GM19240 (cell line): ENCODE data around the gene RMRP.
A peak's percentile ranks its signal among the peaks of the same experiment; 100 is the strongest.

Experiments
- DNase-seq: peaks from one replicate; pipeline ENCODE4 v3.0.0; 2011; ENCODE audit warnings: low spot score; ENCODE audit not compliant: insufficient read length

RMRP gene

DNA sequence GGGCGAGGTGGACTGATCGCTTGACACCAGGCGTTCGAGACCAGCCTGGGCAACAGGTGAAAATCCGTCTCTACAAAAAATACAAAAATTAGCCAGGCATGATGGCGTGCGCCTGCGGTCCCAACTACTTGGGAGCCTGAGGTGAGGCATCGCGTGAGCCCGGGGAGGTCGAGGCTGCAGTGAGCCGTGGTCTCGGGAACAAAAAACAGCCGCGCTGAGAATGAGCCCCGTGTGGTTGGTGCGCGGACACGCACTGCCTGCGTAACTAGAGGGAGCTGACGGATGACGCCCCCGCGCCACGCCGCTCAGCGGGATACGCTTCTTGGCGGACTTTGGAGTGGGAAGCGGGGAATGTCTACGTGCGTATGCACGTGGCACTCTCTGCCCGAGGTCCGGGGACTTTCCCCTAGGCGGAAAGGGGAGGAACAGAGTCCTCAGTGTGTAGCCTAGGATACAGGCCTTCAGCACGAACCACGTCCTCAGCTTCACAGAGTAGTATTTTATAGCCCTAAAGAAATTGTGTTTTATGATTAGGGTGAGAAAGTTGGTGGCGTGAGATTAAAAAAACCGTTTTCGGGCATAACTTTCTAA, at the start of gene RMRP:
Gene RMRP, minus strand, starts transcription at position 474 of the 591 bp plus-strand sequence.
- DNase-seq = peak; percentile 85

DNA sequence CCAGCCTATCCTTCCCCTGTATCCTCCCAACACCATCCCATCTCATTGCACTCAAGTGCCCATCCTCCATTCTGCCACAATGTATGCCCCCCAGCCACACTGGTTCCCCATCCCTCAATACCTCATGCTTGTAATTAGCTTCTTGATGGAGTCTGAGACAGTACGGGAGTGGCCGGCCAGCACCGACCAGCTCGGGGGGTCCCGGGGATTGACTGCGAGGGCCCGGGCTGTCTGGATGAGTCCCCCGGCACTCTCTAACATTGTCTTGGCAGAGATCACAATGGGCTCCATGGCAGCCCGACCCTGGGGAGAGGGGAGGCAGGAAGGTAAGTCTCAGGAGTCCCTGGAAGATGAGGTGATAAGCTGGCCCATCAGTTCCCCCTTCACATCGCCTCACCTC, 49.1 kb upstream of the RMRP start:
- no peak for DNase-seq

DNA sequence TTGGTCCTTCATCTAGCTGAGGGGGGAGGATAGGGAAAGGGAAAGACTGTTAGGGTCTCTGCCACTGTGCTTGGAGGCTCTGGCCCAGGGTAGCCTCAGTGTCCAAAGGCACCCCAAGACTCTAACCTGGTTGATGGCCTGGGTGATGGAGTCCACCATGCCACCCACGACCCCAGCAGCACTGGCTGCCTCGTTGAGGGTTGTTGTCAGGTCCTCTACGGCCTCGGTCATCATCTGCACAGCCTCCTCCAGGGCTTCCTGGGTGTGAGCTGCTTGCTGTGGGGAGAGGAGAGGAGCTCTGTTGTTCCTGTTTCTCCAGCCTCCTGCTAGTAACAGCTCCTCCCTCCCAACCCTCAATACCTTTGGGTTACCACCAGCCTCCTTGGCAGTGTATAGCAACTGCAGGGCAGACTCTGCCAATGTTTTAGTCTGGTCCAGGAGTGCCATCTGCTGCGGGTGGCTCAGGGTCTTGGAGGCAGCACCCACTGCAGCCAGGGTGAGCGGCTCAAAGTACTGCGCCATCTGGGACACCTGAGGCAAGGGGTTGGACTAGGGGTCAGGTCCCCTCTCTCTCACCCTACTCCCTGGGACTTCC, 48.1 kb upstream of the RMRP start:
- no peak for DNase-seq

DNA sequence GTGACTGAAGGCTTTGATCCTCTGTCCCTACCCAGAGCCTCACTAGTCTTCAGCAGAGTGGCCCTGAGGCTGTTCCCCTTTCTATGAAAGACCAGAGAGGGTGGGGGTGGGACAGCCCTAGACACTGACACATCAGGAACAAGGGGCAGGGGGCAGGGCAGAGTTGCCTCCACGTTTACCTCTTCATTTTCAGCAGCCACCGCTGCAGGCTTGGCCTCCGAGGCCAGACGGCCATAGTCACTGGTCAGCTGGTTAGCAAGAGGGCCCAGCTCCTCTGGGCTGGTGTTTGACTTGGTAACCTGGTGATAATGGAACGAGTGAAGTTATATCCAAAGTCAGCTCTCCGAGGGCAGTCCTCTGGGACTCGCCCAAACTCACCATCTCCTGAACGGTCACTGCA, 47.6 kb upstream of the RMRP start:
- DNase-seq = no peak

DNA sequence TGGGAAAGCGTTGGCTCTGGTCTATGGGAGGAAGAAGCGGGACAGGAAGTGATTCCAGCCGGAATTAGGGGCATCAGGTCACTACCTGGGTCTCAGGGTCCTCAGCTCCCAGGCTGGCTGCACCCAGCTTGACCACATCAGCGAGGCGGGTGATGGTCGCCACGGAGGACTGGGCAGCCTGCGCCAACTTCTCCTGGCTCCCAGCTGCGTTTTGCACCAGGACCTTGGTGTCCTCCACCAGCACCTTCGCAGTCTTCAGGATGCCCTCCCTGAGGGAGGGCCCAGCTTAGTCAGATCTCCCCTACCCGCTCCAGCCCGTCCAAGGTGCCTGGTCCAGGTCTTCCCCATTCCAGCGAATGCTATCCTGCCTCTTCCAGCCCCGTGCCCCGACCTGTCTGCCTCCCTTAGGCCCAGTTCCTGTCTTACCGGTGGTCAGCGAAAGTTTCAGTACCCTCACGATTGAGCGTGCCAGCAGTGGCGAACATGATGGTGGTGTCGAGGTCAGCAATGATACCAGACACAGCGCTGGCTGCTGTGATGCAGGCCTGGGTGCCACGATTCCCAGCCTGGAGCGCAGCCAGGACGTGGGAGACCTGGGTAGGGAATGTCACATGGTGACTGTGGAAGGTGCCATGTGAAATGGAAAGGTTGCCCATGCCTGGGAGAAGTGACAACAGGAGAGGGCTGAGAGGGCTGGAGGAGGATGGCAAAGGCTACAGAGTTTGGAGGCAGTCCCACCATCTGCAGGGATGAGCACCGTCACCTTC, 46.3 kb upstream of the RMRP start:
- no peak for DNase-seq

DNA sequence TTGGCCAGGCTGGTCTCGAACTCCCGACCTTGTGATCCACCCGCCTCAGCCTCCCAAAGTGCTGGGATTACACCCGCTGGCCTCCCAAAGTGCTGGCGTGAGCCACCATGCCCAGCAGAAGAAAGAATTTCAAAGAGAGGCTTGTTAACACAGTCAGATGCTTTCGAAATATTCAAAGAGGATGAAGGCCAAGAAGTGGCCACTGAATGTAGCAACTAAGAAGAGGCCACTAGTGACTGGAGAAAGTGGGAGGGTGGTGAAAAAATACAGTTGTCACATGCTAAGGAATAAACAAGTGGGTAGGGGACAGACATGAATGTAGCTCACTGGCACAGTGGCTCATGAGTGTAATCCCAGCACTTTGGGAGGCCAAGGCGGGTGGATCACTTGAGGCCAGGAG, 44.9 kb upstream of the RMRP start:
- DNase-seq = no peak

DNA sequence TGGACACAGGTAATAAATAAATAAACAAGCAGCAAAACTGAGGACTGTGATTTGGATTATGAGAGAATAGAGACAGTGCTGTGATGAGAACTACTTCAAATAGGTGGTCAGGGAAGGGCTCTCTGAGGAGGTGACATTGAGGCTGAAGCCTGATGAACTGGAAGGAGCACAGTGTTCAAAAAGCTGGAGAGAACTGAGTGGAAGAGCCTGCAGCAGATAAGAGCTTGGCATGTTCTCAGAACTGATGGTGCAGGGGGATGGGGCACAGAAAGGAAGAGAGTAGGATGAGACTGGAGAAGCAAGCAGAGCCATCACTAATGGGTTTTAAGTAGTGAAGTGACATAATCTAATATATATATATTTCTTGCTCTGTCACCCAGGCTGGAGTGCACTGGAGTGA, 43.1 kb upstream of the RMRP start:
- no peak for DNase-seq

DNA sequence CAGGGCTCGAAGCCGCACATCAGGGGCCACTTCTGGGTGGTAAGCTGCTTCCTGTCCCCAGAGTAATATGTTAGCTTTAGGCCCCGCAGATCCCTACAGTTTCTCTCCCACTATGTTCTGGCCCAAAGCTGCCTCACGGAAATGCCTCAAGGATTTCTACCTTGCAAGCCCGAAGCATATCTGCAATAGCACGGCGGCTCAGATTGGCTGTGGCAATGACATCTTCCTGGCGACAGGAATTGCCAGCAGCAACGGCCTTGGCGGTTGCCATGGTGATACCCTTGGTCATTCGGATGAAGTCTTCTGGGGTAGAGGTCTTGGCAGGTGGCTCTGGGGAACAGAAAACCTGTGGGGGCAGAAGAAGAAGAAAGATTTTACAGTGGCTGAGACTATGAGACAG, 42.2 kb upstream of the RMRP start:
- DNase-seq = no peak

DNA sequence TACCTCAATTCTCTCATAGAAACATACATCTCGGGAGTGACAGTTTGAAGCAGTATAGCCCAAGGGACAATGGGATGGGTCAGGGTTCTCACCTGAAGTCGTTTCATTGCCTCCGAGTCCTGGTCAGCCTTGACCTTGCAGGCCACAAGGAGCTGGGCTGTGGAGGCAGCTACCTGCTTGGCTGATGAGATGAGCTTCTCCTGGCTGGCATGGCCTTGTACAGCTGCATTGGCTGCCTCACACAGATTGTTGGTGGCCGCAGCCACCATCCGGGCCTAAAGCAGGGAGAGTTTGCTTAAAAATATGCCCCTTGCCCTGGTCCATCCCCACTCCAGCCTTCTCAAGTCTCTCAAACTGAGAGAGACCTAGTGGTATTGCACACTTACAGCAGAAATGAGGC, 40.4 kb upstream of the RMRP start:
- no peak for DNase-seq

DNA sequence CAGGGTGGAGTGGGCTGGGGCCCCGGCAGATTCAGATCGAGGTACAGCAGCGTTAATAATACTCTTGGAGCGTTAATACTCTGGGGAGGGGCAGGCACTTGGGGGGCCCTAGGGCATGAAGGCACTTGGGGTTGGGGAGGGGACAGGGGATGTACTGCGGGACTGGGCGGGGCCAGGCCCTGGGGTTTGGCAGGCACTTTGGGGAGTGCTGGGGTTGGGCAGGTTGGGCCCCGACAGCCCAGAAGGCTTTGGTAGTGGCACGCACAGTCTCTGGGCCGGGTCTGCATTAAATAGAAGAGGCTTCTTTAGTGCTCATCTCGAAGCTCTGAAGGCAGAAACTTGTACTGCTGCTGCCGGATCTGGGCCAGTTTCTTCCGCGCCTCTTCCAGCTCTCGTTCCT, 39.7 kb upstream of the RMRP start:
- no peak for DNase-seq

DNA sequence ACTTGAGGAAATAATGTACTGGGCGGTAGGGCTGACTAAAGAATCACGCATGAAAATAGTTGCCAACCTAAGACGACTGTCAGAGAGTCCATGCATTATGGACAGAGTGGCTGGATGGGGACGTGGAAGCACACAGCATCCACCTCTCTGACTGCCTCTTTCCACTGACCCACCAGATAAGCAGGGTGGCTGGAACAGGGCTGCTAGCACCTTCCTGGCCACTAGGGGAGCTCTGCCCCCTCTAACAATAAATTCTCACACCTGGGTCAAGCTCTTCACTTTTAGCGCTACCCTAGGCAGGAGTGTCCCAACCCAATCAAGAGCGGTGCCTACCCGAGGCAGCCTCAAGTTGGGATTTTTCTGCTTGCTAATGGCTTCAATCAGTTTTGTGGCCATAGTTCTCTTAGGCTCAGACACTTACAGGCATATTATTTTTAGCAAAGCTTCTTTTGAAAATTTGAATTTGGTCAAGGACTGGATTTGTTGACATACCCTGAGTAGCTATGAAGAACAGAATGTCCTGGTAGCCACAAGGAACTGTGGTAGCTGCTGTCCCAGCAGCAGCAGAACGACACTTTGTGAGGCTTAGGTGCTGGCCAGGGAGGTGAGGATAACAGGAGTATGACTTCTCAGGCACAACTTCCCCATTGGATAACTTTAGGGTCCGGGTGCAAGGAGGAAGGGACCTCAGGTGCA, 38.8 kb upstream of the RMRP start:
- peak; percentile 84 for DNase-seq

DNA sequence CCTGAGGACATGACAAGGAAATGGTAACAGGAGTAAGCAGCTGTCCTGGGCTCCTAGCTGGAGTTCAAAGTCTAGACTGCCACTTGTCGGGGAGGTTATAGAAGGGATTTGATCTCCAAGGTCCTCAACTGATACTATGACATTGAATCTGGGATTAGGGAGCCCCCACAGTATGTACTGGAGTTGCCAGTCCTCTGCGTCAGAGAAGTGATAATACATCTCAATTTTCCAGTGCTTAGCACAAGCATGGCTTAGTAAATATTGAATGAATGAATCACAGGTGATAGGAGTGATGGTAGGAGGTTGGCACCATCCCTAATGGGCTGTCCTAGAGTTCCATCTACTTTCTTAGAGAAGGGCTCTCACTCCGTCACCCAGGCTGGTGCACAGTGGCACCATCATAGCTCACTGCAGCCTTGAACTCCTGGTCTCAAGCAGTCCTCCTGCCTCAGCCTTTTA, 38.2 kb upstream of the RMRP start:
- no peak for DNase-seq

DNA sequence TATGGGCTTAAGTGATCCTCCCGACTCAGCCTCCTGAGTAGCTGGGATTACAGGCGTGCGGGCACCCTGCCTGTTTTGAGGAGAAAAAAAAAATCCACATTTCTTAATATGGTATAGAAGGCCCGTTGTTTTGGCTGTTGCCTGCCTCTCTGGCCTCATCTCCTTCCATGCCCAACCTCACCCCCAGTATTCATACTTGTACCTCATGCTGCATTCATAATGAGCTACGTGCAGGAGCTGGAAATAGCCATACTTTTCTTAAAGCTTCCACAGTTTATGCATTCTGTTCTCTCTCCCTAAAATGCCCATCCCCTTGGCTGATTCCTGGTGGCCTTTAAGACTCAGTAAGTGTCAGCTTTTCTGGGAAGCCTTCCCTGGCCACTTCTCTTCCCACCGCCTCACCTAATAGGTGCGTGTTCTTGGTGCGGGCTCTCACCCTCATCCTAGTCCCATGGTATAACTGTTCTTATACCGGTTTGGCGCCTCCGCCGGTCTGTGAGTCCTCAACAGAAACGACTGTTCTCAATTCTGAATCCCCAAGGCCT, 34.0 kb upstream of the RMRP start:
- DNase-seq = no peak

DNA sequence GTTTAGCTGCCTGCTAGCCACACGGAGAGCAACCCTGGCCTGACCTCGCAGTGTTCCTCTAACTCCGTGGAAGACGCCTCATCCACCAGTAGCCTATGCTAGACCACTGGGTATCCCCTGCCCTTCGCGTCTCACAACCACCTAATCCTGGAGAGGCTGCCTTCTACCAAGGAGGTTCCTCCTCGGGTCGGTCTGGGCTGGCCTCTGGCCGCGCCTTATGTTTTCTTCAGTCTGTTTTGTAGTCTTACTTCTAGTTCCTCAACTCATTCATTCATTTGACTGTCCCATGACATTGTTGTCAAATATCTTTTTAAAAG, 33.5 kb upstream of the RMRP start:
- no peak for DNase-seq

DNA sequence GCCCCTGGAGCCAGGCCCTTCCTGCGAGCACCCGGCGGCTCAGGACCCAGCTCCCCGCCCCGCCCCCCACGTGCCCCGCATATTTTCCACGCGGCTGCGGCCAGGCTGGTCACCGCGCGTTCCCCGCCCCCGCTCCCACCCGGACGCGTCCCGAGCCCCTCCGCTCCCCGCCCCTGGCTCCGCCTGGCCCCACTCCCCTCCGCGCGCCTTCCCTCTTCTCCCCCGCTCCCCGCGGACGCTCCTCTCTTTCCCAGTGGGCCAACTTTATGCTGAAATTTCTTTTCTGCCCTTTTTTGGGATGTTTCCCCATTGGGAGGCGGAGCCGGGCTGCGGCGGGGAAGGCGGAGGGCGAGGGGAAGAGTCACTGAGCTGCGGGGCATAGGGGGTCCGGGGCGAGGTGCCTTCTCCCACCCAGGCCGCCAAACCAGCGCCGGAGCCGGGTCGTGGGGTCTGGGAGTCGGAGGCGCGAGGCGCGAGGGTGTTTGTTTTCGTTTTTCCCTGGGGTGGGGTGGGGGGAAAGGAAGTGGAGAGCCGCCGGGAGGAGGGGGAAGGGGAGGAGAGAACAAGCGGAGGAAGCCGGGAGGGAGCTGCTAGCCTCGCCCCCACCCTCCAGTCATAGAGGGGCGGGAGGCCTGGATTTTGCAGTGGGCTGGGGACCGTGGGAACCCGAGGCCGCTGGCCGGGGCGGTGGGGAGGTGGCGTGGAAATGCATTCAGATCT, 33.0 kb upstream of the RMRP start:
- no peak for DNase-seq

DNA sequence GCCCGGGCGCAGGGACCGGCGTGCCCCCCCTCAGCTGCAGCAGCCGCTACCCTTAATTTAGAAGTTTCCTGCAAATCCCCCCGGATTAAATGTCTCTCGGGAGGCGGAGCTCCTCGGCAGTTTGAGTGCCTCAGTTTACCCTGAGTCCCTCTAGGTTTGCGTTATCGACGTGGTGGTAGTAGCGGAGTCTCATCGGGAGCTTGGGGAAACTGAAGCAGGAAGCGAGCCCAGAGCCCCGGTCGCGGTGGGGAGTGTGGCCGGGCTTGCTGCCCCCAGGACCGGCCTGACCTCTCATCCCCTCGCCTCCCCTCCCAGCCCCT, 32.4 kb upstream of the RMRP start:
- DNase-seq = no peak

DNA sequence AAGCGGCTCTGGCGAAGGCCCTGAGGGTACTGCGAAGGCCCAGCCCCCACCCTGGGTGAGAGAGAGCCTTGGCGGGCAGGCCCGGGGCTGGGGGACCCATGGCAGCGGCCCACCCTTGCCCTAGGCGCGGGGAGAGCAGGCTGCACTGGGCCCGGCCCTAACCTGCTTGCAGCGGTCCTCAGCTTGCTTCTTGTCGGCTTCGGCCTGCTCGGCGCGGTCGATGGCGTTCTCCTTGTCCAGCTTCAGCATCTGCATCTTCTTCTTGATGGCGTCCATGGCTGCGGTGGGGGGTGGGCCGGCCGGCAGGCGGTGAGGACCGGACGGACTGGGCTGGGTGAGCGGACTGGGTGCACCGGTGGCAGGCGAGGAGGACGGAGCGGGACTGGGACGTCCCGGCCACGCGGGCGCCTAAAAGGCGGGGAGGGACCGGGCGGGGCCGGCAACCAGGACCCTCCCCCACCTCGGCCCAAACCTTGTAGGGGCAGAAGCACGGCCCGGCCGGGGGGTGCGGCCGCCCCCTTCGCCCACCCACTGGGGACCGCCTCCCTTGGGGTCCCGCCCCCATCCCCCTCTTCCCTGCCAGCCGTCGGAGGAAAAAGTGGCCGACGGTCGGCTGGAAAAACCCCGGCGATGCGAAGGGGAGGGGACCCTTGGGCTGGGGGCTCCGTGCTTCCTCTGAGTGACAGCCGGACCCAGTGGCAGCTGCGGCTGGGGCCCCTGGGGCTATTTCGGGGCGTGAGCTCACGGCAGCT, 31.9 kb upstream of the RMRP start, which contains the start of gene TPM2:
Gene TPM2, minus strand, starts transcription at position 384 of the 752 bp plus-strand sequence. Its CDS starts 108 bp downstream, at position 276.
- no peak for DNase-seq

DNA sequence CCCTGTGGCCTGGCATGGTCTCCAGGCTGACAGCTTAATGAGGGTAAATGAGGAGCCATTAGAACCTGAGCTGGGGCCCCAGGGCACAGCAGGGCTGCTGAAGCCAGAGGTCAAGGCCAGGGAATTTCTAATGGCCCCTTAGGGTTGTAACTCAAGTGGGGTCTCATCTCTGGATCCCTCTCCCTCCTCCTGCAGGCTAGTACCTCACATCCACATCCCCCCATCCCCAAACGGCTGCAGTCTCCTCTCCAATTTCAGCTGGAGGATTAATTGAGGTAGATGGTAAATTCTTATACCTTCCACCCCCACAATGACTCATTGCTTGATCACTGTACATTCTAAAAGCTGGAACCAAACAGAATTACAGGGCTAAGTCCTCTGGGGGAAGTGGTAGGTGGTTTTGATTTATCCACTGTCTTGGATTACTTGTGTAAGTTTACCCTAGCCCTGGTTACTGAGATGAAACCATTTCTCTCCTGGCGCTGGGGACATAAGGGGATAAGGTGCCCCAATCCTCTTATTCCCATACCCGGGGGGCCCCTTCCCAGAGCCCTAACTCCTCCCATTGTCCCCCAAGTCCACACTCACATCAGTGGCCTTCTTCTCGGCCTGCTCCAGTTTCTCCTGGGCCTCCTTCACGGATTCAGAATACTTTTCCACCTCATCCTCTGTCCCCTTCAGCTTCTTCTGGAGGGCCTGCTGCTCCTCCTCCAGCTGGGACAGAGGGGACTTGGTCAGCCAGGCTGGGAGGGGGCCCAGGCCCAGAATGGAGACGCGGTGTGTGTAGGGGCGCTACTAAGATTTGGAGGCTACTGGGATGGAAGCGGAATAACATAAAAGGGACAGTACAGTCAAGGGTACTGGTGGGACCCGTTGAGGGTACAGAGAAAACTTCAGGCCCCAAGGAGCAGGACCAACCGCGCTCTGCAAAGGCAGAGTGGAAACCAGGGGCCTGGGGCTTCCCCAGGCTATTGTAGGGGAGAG, 31.0 kb upstream of the RMRP start:
- no peak for DNase-seq

DNA sequence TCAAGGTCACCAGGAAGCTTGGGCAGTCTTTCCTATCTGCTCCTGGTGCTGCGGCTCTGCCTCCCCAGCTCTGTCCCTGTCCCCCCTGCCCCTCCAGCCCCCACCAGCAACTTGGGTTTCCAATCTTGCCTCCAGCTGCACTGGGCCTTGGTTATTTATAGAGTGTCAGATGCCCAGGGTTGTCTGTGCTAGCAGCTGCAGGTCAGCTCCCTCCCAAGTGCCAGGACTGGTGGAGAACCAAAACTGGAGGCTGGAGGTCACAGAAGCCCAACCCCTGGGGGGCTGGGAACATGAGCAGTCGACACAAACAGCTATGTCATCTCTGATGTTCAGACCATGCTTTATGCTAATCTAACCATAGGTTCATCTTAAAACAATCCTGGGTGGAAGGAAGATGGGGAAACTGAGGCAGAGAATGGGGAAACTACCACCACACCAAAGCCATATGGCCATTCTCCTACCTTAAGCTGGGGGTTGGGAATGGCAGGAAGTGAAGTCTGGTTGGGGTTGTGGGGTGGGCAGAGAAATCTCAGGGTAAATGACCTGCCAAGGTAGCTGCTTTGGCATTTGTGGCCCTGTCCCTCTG, 30.2 kb upstream of the RMRP start:
- no peak for DNase-seq
